Measurements from ENCODE around the gene SMAD7. TPM values are rescaled to one million over a fixed set of nuclear protein-coding genes. Genes with fewer than 3 reads are reported as not detected.

The SMAD7 gene
- total and polyA plus RNA-seq, 10 of the 15 experiments (the other 5 are each of a cell fraction or from before 2014, with no cell fraction given) = 1.3 to 22.5 (median 8.0) TPM

GRCh38 chr18:48997681-48997984 lies 46.9 kb upstream of the SMAD7 start:
- no peaks in the 10 kb centered on the region for H3K79me2 ChIP-seq (ENCODE audit: control insufficient read depth, insufficient read depth, low read length)
- ChIA-PET SMC1A (ENCODE audit: uncharacterized antibody, unreplicated experiment) (interaction anchor here (0.7 to 1.3 kb wide), 3 partner anchors 15 to 180 kb away, joined by 3 read pairs; no protein-coding TSS in a partner anchor), CTCF (no interaction called here), POLR2A (no interaction called here), RAD21 (ENCODE audit: unreplicated experiment) (no interaction called here)
- intact Hi-C loops (cut with micrococcal nuclease; ENCODE audit: unreplicated experiment) = no loop called here
- H2AFZ ChIP-seq (ENCODE audit: control insufficient read depth, low read depth, low read length) = no peak overlapping the region
- no peak overlapping the region for H3K27ac ChIP-seq (ENCODE audit: control insufficient read depth, insufficient read depth)
- FAIRE-seq = no peak
- DNase-seq (ENCODE audit: low read depth, low spot score) = no peak
- no peak for ATAC-seq
- H3K9ac ChIP-seq (ENCODE audit: control insufficient read depth, insufficient read depth, low read length) = no peak overlapping the region
- H3K4me2 ChIP-seq (ENCODE audit: control insufficient read depth, insufficient read depth) = no peak overlapping the region
- in situ Hi-C loops (cut with MboI) = no loop called here
- H3K4me1 ChIP-seq (ENCODE audit: control insufficient read depth, insufficient read depth, low read length) = no peaks in the 10 kb centered on the region; the same call in 1 of the 2 replicates
- no peaks in the 10 kb centered on the region; a peak in 2 of 4 replicates for H3K27me3 ChIP-seq (replicated peaks in 1 of 2; ENCODE audit: control insufficient read depth in 2 of 2, insufficient read depth in 2 of 2, low read length in 1 of 2)
- H3K9me3 ChIP-seq (replicated peaks; ENCODE audit: control insufficient read depth, insufficient read depth, low read length) = no peaks in the 10 kb centered on the region
- WGBS (ENCODE audit: insufficient coverage, insufficient replicate concordance, low lambda C conversion rate, missing lambda C conversion rate) = 45% methylated on average over 6 of the region's 6 CpGs
- no peak overlapping the region for H3K4me3 ChIP-seq
- TF ChIP-seq RFX5 (IDR thresholded peaks at IDR 0.05; ENCODE audit: low read depth, low read length) (no peak), ZSCAN29 (IDR thresholded peaks at IDR 0.05) (no peak), RBBP5 (conservative IDR thresholded peaks at IDR 0.05) (no peak), NFYA (IDR thresholded peaks at IDR 0.05; ENCODE audit: borderline replicate concordance, low read depth, low read length) (no peak), HCFC1 (IDR thresholded peaks at IDR 0.05; ENCODE audit: low read length) (no peak), MYC (IDR thresholded peaks at IDR 0.05; ENCODE audit: insufficient read depth, insufficient read length, insufficient replicate concordance, low read length, severe bottlenecking) (no peak), HSF1 (IDR thresholded peaks at IDR 0.05; ENCODE audit: low read depth, low read length) (no peak), NKRF (conservative IDR thresholded peaks at IDR 0.05) (no peak), CBX3 (IDR thresholded peaks at IDR 0.05; ENCODE audit: borderline replicate concordance, low read depth) (no peak), RELB (IDR thresholded peaks at IDR 0.05; ENCODE audit: low read depth) (no peak), ASH2L (IDR thresholded peaks at IDR 0.05; ENCODE audit: borderline replicate concordance, low read depth) (no peak), ZZZ3 (IDR thresholded peaks at IDR 0.05; ENCODE audit: control insufficient read depth, insufficient read length, low read depth) (no peak), SIN3A (IDR thresholded peaks at IDR 0.05; ENCODE audit: low read depth, low read length) (no peak)
- H4K20me1 ChIP-seq (ENCODE audit: control insufficient read depth, insufficient read depth) = no peaks in the 10 kb centered on the region
- no peaks in the 10 kb centered on the region for H3K36me3 ChIP-seq (ENCODE audit: control insufficient read depth in 2 of 2, insufficient read depth in 2 of 2, low read length in 1 of 2)
- BruUV-seq (replicated peaks) = no TSS peak
